Kidney tubule cell (primary cell): ENCODE measurements around the gene POGK.

Source experiments
- DNase-seq: peaks from one replicate; pipeline ENCODE4 v3.0.0-alpha.2; 2018; ENCODE audit warnings: low spot score

The POGK gene

GRCh38 chr1:166902279-166902678 is 63.0 kb downstream of the POGK start:
- DNase-seq, result peak; percentile 90

DNA sequence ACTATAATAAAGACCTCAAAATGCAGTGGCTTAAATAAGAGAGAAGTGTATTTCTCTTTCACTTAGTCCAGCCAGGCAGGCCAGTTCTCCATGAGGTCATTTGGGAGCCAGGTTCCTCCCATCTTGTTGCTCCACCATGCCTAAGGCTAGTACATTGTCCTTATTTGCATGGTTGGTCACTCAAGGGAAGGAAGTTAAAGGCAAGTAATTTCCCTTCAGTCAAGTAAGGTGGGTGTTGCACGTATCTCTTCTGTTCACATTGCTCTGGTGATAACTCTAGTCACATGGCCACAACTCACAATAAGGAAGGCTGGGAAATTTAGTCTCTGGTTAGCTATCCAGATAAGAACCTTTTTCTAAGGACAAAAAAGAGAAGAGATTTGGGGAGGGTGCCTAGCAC is 64.0 kb downstream of the POGK start:
- DNase-seq, result peak; percentile 73

GRCh38 chr1:166905136-166905535 is 65.9 kb downstream of the POGK start:
- DNase-seq, result no peak

DNA sequence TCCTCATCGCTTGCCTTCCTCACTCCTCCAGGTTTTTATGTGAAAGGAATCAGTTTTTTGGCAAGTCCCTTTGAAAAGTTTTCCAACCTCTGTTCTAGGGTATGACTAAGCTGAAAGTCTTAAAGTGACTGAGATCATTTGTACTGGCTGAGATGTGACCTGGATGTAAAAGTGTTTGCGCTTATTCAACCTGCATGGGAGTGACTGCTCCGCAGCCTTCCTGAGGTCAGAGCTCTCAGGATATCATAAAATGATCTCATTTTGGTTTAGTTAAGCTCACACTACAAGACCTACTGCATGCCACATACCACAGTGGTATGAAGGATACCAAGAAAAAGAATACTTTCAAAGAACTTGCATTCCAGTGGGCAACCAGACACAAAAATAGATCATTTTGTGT is 66.6 kb downstream of the POGK start:
- peak; percentile 91 for DNase-seq
